ENCODE measurements around the gene CCSER2.

The CCSER2 gene

DNA sequence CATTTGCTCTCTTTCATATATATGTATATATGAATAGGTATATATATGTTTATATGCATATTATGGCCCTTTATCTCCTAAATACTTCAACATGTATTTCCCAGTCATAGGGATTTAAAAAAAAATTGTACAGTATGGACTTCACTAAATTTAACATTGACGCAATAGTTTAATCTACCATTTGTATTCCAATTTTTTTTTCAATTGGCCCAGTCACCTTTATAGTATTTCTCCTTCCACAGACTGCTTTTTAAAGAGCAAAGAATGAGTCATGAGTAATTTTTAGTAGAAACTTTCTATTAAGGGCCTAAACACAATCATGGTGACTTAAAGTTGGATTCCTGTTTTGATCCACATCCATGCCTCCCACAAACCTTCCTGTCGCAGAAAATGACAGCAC, 20.5 kb downstream of the CCSER2 start:
- DNase-seq: no peak

DNA sequence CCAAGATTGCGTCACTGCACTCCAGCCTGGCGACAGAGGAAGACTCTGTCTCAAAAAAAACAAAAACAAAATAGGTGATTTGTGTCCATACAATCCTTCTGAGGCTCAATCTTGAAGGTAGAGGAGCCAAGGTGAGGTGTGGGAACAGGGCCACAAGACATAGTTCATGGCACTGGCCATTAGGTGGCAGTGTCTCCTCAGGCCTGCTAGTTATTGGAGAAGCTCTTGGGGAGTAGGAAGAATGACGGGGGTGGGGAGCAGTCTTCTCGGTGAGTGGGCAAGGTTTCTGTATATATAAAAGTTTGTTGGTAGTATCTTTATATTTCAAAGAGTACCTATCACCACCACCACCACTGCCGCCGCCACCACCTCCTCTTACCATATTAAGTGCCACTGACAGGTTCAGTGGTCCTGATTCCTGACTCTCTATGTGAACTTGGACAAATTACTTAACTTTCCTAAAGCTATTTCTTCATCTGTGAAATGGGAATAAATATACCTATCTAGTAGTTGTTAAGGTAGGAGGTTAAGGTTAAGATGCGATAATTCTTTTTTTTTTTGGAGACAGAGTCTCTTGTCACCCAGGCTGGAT, 24.0 kb downstream of the CCSER2 start:
- DNase-seq: peak; percentile 73

DNA sequence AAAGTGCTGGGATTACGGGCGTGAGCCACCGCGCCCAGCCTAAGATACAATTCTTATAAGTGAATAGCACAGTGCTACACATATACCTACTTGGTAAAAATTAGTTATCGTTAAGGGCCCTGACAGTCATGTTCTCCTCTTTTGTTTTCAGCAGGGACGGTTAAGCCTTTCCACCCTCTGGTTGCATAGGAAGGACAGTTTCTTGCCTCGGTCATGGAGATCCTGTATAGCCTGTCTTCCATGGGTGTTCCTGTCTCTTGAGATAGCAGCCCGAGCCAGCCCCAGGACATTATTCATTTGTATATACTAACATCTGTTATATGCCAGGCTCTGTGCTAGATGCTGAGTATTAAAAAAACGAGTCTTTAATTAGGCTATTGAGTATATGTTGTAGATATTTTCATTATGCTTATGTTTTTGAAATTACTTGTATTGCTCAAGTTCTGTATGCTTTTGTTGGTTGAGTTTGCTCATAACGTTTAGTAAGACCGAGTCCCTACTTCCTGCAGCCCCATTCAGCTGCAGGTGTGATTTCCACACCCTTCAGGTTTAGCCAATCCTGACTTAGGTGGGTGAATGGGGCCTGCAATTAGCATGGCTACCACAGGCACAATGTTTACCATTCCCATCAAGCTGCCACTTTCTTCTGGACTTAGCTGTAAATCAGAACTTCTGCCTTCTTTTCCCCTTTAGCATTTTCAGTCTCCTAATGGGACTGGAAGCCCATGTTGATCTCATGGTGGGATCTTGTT, 24.8 kb downstream of the CCSER2 start:
- no peak for DNase-seq

DNA sequence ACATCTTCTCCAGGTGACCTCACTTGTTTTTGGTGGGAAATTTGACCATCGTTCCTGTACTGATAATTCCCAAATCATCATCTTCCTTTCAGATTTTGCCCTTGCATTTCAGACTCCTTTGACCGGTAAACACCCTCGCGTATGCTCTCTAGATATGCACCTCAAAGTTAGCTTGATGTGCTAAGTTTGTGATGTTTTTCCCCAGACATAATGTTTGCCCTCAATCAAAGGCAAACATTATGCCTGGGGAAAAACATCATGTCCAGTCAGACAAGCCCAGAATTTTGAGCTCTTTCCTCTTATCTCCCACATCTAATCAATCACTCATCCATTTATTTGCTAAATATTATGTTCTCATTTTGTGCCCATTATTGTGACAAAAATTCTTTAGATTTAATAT, 26.2 kb downstream of the CCSER2 start:
- DNase-seq: no peak

DNA sequence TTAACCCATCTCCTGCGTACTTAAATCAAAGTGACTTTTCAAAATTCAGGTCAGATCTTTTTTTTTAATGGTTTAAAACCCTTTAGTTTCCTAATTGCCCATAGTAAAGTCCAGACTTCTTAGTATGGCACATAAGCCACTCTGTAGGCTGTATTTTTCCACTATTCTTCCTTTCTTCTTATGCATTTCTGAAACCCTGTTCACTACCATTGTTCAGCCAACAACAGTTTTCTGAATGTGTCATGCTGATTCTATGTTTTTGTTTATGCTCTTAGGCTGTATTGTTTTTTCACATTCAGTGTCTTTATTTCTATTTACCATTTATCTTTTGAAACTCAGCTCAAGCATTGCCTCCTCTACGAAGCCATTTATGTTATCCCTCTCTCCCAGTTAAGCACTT, 26.7 kb downstream of the CCSER2 start:
- no peak for DNase-seq

DNA sequence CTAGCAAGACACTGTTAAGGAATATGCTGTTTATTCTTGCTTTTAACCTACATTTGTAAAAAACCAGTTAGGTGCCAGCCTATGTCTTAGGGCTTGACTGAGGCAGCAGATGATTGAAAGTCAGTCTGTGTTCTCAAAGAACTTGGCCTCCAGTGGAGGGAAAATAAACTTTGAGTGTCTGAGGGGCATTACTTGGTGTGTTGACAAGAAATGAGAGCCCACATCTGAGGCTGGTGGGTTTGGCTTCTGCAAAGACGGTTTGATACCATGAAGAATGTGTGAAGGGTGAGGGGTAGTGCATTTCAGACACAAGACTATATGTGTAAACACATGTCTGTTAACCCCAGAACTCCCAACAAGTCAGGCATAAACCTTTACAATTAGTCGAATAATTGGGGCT, 28.5 kb downstream of the CCSER2 start:
- peak; percentile 45 for DNase-seq

DNA sequence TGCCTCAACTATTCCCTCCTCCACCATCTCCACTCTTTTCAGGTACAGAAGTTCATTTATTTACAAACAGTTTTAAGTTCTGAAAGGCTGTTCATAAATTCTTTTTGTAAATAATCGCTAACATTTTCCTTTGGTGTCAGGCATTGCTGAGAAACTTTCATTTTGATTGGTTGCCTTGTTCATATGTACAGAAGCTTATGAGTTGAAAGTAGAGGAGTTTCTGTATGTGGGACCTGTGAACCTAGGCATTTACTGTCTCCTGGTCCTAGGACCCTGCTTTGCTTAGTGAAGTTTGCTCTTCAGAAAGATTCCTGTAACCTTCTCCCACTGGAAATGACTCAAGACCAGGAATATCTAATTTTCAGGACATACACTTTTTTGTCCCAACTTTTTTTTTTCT, 30.4 kb downstream of the CCSER2 start:
- no peak for DNase-seq

DNA sequence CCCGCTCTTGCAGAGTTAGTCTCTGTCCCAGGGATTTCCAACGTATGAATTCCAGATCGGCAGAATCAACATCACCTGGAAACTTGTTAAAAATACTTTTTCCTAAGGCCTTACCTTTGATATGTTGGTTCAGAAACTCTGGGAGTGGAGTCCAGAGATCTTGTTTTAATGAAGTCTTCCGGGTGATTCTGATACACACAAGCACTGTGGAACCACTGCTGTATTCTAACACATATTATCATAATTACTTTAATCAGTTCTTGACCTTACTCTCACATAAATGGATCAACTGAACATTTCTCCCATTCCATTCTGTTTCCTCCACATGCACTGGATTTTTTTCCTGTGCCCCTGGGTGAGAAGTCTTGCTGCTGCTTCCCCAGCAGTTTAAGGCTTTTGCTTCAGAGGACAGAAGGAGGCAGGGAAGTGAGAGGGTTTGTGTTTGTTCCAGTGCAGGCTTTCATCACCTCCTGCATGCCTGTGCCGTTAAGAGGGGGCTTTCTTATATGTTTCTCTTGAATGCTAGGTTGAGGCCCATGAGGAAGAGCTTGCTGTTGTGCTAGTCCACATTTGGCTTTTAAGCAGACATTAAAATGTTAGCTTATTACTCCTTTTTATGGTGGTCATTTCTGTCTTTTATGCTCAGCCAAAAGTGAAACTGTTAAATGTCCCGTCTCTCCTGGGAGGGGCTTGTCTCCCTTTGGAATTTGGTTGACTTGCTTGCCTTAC, 32.4 kb downstream of the CCSER2 start:
- no peak for DNase-seq

DNA sequence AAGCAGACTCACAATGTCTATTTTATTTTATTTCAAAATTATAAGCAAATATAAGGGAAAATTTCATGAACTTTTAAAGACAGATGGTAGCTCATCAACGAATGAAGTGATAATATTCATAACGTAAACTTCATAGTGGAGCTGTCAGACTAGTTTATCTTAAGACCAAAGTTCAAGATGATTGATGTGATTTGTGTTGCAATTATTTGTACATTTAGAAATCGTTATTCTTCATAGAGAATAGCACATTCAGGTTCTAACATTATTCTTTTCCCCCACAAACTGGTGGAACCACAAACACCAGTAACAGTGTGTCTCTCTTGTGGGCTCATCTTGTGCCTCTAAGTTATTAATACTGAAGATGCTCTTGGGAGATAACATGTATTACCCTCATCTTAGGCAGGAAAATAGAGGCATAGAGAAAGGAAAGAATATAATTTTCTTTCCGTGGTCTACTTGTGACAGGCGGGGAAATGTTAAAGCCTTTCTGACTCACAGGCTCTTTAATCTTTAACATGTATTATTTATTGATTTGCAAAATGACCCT, 37.0 kb downstream of the CCSER2 start:
- no peak for DNase-seq

DNA sequence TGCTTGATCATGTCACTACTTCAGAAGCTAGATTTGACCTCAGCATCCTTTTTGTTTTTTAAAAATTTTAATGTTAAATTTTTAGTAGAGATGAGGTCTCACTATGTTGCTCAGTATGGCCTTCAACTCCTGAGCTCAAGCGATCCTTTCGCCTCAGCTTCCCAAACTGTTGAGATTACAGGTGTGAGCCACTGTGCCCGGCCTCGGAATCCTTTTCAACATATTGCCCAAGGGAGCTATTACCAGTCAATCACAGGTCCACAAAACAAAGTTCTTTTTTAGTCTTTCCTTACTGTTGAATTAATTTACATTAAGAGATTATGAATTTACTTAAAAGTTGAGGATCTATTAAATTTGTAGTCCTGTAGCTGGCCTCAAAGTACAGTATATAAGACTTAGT, 37.7 kb downstream of the CCSER2 start:
- no peak for DNase-seq

DNA sequence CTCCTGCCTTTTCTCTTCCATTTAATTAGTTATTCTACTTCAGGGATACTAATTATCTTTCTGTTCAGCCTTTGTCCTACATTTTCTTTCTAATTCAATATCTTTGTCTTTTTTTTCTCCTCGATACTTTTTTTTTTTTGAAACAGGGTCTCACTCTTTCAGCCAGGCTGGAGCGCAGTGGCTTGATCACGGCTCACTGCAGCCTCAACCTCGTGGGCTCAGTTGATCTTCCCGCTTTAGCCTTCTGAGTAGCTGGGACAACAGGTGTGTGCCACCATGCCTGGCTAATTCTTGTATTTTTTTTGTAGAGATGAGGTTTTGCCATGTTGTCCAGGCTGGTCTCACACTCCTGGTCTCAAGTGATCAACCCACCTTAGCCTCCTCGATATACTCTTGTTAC, 38.9 kb downstream of the CCSER2 start:
- DNase-seq: no peak

DNA sequence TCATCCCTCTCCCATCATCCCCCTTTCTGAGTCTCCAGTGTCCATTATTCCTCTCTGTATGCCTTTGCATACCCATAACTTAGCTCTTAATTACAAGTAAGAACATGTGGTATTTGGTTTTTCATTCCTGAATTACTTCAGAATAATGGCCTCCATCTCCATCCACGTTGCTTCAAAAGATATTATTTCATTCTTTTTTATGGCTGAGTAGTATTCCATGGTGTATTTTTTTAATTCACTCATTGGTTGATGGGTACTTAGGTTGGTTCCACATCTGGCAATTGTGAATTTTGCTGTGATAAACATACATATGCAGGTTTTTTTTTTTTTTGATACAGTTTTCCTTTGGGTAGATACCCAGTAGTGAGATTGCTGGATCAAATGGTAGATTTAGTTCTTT, 40.4 kb downstream of the CCSER2 start:
- DNase-seq: no peak

DNA sequence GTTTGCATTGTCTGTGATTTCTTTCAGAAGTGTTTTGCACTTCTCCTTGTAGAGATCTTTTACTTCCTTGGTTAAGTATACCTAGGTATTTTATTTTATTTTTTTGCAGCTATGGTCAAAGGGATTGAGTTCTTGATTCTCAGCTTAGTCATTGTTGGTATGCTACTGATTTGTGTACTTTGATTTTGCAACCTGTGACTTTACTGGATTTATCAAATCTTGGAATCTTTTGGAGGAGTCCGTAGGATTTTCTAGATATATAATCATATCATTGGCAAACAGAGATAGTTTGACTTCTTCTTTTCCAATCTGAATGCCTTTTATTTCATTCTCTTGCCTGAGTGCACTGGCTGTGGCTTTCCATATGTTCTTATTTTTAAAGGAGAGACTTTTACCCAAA, 41.9 kb downstream of the CCSER2 start:
- DNase-seq: no peak

DNA sequence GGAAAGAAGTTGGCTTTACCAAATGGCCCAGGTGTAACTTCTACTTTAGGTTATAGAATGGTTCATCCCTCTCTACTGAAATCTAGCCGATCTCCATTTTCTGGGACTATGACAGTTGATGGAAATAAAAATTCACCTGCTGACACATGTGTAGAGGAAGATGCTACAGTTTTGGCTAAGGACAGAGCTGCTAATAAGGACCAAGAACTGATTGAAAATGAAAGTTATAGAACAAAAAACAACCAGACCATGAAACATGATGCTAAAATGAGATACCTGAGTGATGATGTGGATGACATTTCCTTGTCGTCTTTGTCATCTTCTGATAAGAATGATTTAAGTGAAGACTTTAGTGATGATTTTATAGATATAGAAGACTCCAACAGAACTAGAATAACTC, 43.6 kb downstream of the CCSER2 start:
- no peak for DNase-seq

DNA sequence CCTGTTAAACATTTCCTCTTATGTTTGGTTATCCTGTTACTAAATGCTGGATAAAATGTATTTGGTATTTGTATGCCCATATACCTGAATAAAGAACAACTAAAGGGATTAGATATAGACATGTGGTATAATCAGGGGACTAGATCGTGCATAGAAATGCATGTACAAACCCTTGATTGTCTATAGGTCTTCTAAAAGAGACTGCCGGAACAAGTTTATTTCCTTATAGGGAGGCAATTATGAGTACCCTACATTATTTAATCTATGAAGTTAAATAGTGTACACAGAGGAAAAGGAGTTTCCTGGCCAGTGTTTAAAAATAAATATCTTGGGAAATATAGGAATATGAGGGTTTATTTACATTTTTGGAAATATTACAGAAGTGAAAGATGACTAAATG, 44.6 kb downstream of the CCSER2 start:
- DNase-seq: no peak

DNA sequence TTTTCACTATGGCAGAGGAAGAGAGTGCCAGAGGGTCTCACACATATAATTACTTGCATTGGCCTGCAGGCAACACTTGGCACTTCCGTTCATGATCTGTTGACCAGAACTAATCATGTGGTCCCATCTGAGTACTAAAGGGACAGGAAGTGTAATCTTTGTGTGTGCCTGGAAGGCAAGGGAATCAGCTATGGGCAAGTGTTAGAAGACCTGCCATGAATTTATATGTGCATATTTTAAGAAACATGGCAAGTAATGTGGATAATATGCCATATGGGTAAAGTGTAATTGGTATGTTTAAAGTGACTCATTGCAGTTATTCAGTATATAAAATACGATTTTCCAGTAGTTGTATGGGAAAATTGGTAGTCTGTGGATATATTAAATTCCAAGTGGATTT, 46.1 kb downstream of the CCSER2 start:
- no peak for DNase-seq

DNA sequence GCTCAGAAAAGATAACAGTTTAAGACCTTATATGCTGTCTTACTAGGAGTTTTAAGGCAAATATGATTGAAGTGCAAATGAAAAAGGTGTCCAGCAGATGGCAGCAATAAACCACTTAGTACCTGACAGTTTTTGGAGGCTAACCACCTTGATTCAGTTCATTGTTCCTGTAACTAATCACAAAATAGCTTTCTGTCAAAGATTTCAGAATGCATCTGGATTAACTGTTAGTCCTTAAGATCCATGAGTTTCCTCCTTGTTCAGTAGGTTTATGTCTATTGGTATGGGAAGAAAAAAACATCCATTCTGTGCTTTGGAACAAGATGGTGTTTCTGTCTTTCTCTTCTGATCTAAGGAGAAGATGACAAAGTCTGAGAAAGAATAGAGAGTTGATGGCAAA, 46.6 kb downstream of the CCSER2 start:
- DNase-seq: peak; percentile 69

DNA sequence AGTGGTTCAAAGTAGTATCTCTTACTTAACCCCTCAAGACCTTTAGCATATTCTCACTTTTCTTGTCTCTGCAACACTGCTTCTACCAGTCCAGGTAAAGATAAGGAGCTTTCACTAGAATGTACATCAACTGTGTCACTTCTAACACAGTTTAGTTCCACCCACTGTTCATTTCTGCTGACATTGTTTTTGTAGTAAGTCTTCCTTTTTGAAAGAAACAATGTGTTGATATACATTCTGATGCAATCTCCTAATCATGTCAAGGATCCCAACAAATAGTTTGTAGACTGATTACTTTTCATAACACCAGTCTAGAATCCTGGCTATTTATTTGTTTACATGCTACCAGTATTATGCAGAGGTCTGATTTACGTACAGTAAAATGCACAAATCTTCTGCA, 47.5 kb downstream of the CCSER2 start:
- DNase-seq: no peak

DNA sequence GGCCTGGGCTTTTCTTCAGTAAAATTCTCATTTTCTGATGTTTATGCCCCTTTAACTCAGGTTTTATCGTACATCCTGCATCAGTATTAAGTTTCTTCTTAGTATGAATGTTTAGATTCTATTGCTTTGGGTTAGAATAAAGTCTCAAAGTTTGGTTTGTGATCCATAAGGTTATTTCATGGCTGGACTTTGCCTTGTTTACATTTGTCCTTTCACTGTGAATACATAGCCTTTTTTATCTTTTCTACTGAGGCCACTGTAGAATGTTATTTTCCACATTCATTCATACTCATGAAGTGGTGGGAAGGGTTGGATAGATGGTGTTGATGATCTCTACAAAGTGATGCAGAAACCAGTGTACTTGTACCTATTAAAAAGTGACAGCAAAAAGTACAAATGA, 59.8 kb downstream of the CCSER2 start:
- DNase-seq: no peak

DNA sequence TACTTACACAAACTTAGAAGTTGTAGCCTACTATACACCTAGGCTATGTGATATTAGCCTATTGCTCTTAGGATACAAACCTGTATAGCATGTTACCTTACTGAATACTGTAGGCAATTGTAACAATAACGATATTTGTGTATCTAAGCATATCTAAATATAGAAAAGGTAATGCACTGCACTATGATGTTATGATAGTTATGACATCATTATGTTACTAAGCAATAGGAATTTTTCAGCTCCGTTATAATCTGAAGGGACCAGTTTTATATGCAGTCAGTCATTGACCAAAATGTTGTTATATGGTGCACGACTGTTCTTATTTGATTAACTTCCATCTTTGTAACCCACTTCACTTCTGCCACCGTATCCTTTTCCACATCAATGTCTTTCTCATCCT, 62.0 kb downstream of the CCSER2 start:
- no peak for DNase-seq

DNA sequence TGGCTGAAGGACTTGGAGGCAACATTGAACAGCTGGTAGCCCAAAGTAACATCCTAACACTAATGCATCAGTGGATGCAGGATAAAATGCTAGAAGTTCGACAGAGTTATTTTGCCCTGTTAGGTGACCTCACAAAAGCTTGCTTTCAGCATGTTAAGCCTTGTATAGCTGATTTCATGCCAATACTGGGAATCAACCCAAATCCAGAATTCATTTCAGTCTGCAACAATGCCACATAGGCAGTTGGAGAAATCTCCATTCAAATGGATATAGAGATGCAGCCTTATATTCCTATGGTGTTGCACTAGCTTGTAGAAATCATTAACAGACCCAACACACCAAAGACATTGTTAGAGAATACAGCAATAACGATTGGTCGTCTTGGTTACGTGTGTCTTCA, 62.9 kb downstream of the CCSER2 start:
- DNase-seq: no peak

DNA sequence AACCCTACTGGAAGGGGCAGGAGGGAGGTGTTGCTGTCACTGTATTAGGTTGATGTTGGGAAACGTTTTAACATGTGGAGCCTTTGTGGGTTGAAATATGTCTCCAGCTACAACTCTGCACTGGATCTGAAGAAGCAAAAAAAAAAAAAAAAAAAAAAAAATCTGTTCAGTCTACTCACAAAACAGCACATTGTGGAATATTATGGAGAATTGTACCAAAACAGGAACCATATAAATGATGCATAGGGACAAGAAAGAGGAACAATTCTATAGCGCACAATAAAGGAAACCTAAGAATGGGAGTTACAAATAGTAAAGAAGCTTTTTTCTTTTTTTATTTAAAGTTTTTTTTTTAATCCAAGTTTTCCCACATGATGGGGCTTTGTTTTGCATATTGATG, 63.8 kb downstream of the CCSER2 start:
- no peak for DNase-seq

DNA sequence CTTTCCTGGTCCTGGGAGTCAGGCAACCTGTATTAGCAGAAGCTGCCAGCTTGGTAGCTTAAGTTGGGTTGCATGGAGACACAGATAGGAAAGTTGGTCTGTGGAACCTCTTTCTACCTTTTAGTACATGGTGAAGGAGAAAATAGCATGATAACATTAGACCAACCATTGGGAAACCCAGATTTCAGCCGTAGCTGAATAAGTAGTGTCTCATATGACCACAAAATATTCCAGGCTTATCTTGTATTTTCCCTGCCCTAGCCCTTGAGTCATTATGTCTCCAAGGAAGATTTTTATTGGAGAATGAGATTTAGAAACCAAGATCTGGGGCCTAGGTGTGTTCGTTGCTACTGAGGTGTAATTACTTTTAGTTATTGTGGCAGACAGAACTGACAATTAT, 67.2 kb downstream of the CCSER2 start:
- no peak for DNase-seq

DNA sequence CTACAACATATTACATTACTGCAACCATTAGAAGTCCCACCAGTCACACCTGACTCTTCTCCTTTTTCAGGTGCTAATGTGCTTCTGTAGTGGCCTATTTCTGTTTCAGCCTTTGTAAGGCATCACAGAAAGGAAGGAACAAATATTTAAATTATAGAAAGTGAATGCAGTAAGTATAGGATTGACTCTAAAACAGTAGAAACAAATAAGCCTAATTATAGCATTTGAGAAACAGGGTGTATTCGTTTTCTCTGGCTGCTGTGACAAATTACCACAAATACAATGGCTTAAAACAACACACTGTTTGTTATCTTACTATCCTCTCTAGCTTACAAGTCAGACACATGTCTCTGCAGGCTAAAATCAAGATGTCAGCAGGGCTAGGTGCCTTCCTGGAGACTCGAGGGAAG, 69.4 kb downstream of the CCSER2 start:
- no peak for DNase-seq

Data from CD4-positive, alpha-beta T cell treated with Interleukin-21 for 1 hour (primary cell).